OCI-LY7 (cell line): Measurements from ENCODE around the gene DDR1. TPM values are rescaled to one million over a fixed set of nuclear protein-coding genes. Genes with fewer than 3 reads are reported as not detected.
"Not testable (repeated sequence)": the region's sequence is repeated elsewhere in the genome, so short reads cannot be mapped to it uniquely, and the experiment has no call there.

Experiments
- BruUV-seq: library from RNA; stranded (reverse); fragments of 400-500 nt; replicated peaks from 2 replicates; lab custom pipeline; 2021; lab: Mats Ljungman, UMichigan
- CTCF ChIA-PET: fragments of 300-600 bp; sonication (Branson Sonifier 250); formaldehyde crosslinking; loops from one replicate; lab custom pipeline; 2022; ENCODE audit warnings: antibody characterized with exemption; ENCODE audit not compliant: unreplicated experiment; lab: Charles Lee
- POLR2A ChIA-PET: fragments of 300-600 bp; sonication (Branson Sonifier 250); formaldehyde crosslinking; loops from one replicate; lab custom pipeline; 2022; ENCODE audit warnings: antibody characterized with exemption; lab: Charles Lee
- DNase-seq: peaks from one replicate; pipeline ENCODE4 v3.0.0-alpha.2; 2015; ENCODE audit warnings: low spot score
- H2AFZ ChIP-seq: fragments of 200-600 bp; sonication (generic), shearing (Covaris generic); 2 replicates; pipeline ENCODE4 v1.6.1; 2014; ENCODE audit warnings: mild to moderate bottlenecking, antibody characterized with exemption, low read length, moderate library complexity
- H3K27ac ChIP-seq: fragments of 200-600 bp; sonication (generic); 2 replicates; pipeline ENCODE4 v1.5.1; 2014; ENCODE audit warnings: mixed run types, low read depth, mild to moderate bottlenecking, moderate library complexity, low read length, inconsistent platforms; ENCODE audit not compliant: poor library complexity, severe bottlenecking
- H3K36me3 ChIP-seq: fragments of 200-600 bp; sonication (generic); 2 replicates; pipeline ENCODE4 v1.6.1; 2014; ENCODE audit warnings: mild to moderate bottlenecking, antibody characterized with exemption, low read length, moderate library complexity, mixed read lengths; ENCODE audit not compliant: insufficient read depth
- H3K4me1 ChIP-seq: fragments of 200-600 bp; sonication (generic); 2 replicates; pipeline ENCODE4 v1.5.1; 2014; ENCODE audit warnings: mild to moderate bottlenecking, low read length; ENCODE audit not compliant: insufficient read depth, poor library complexity, severe bottlenecking
- H3K4me2 ChIP-seq: fragments of 200-600 bp; sonication (generic); 2 replicates; pipeline ENCODE4 v1.6.1; 2014; ENCODE audit warnings: mild to moderate bottlenecking, low read length
- H3K4me3 ChIP-seq: fragments of 200-600 bp; sonication (generic); 2 replicates; pipeline ENCODE4 v1.5.1; 2014; ENCODE audit warnings: mild to moderate bottlenecking, low read depth, low read length; ENCODE audit not compliant: poor library complexity, severe bottlenecking
- H3K79me2 ChIP-seq: fragments of 200-600 bp; sonication (generic); 2 replicates; pipeline ENCODE4 v1.6.1; 2016; ENCODE audit warnings: low read depth, mild to moderate bottlenecking, low read length, moderate library complexity, mixed read lengths; ENCODE audit not compliant: insufficient read depth
- H3K9me2 ChIP-seq: fragments of 200-600 bp; sonication (generic); 2 replicates; pipeline ENCODE4 v1.6.1; 2016; ENCODE audit warnings: mild to moderate bottlenecking, low read length, mixed read lengths; ENCODE audit not compliant: insufficient read depth
- H3K9me3 ChIP-seq: fragments of 200-600 bp; sonication (generic); 2 replicates; pipeline ENCODE4 v1.6.1; 2014; ENCODE audit warnings: mild to moderate bottlenecking, mixed run types, low read length, mixed read lengths
- H4K20me1 ChIP-seq: fragments of 200-600 bp; sonication (generic); 2 replicates; pipeline ENCODE4 v1.6.1; 2014; ENCODE audit warnings: mild to moderate bottlenecking, antibody characterized with exemption, low read length, moderate library complexity, mixed read lengths; ENCODE audit not compliant: insufficient read depth
- CTCF ChIP-seq: fragments of 200-600 bp; sonication (generic); conservative IDR thresholded peaks from 2 replicates; pipeline ENCODE4 v1.5.1; 2014; ENCODE audit warnings: mild to moderate bottlenecking, antibody characterized with exemption, low read length, moderate library complexity, mixed read lengths
- EZH2phosphoT487 ChIP-seq: fragments of 200-600 bp; sonication (generic); IDR thresholded peaks from 2 replicates; pipeline ENCODE4 v1.6.1; 2018; ENCODE audit warnings: low read depth, borderline replicate concordance, mild to moderate bottlenecking, mixed run types, antibody characterized with exemption, low read length, moderate library complexity, mixed read lengths
- intact Hi-C: fragments of 100-400 bp; cut with micrococcal nuclease; formaldehyde crosslinking; loops from one replicate; pipeline ENCODE4 v1.10.0; 2022; ENCODE audit not compliant: unreplicated experiment
- total RNA-seq, 2 experiments: library from RNA; depleted of rRNA in 1 of 2; stranded (reverse); fragments of >200 nt in 1 of 2; shearing (Covaris generic) in 1 of 2; gene quantifications; 2 replicates each; pipeline ENCODE4 v1.2.3, GENCODE V29; 2014 to 2022

DDR1 gene
- total RNA-seq, 2 experiments from 2014 or later: 14.0 to 30.3 TPM

DNA sequence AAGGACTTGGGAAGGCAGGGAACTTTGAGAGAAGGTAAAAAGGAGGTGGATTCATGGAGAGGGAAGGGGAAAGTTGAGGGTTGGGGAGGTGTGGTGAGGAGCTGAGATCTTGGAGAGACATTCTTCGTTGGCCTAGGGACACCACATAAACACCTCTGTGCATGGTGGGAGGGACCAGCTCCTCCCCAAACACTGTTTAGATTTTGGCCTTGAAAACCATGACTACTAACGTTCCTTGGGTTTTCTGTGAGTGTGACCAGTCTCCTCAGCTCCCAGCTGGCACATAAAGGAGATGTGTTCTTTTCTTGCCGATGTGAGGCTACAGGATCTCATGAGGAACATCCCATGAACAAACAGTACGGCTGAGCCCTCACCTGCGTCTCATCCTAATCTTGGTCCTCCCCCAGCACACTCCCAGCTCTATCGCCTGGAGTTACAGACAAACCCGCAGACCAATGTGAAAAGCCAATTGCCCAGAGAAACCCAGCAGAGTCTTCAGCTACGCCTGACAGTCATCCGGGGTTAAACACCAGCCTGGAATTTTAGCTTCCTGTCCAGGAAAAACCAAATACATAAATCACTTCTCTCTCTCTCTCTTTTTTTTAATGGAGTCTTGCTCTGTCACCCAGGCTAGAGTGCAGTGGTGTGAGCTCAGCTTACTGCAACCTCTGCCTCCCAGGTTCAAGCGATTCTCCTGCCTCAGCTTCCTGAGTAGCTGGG is 22.0 kb upstream of the DDR1 start:
- DNase-seq: no peak
- Histone ChIP-seq H3K4me2 (no peak overlapping the region), H2AFZ (no peak overlapping the region), H3K9me2 (no peaks in the 10 kb centered on the region), H3K4me3 (no peak overlapping the region), H3K9me3 (no peaks in the 10 kb centered on the region), H3K4me1 (no peaks in the 10 kb centered on the region), H3K36me3 (no peaks in the 10 kb centered on the region), H3K79me2 (no peaks in the 10 kb centered on the region), H3K27ac (no peak overlapping the region), H4K20me1 (no peaks in the 10 kb centered on the region)
- intact Hi-C loops: no loop called here
- no TSS peak for BruUV-seq
- TF ChIP-seq CTCF (no peak), EZH2phosphoT487 (no peak)
- CTCF ChIA-PET: no interaction called here
- POLR2A ChIA-PET: no interaction called here

DNA sequence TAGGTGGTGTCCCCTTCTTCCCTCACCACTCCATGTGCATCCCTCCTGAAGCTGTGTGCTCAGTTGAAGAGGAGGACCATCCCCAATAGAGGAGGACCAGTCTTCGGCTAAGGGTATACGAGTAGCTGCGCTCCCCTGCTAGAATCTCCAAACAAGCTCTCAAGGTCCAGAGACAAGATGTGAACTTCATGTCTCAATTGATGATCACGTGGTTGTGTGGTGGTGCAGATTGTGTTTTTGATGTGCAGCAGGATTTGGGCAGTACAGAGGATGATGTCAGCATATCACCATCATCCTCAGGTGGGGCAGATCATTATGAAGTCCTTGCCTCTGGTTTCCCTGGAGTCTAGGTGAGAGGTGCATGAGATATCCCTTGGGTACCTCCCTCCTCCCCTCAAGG is 20.0 kb upstream of the DDR1 start:
- POLR2A ChIA-PET: interaction anchor here (0.6 to 0.7 kb wide), 2 partner anchors 42 to 599 kb away, joined by 3 to 4 read pairs; no protein-coding TSS in a partner anchor
- no peak for TF ChIP-seq CTCF
- TF ChIP-seq EZH2phosphoT487: no peak

DNA sequence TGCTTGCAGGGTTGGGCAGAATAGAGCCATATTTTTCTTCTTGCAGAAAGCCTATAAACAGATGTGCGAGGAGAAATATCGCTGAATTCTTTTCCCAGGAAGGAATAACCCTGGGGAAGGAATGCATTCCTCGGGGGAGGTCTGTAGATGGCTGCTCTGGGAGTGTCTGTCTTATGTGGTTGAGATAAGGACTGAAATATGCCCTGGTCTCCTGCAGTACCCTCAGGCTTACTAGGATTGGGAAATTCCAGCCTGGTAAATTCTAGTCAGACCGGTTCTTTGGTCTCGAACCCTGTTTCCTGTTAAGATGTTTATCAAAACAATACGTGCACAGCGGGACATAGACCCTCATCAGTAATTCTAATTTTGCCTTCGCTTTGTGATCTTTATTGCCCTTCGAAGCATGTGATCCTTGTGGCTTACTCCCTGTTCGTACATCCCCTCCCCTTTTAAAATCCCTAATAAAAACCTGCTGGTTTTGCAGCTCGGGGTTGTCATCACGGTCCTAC is 15.0 kb upstream of the DDR1 start:
- H3K36me3 ChIP-seq, H3K79me2 ChIP-seq, CTCF ChIA-PET, H4K20me1 ChIP-seq, H2AFZ ChIP-seq, H3K27ac ChIP-seq, intact Hi-C loops, H3K4me2 ChIP-seq, POLR2A ChIA-PET, H3K4me1 ChIP-seq, H3K9me2 ChIP-seq, H3K4me3 ChIP-seq, DNase-seq, BruUV-seq: not testable (repeated sequence)
- H3K9me3 ChIP-seq: peaks cover 16% of the 10 kb centered on the region; the same call in 1 of the 2 replicates

More for the DNA sequence above, 20.0 kb upstream of the DDR1 start:
- H3K4me3 ChIP-seq: no peak overlapping the region
- intact Hi-C loops: no loop called here
- no peaks in the 10 kb centered on the region for H3K36me3 ChIP-seq
- DNase-seq: no peak
- H3K79me2 ChIP-seq: no peaks in the 10 kb centered on the region
- H3K4me1 ChIP-seq: no peaks in the 10 kb centered on the region
- CTCF ChIA-PET: no interaction called here
- H3K4me2 ChIP-seq: no peak overlapping the region
- H3K27ac ChIP-seq: no peak overlapping the region
- H2AFZ ChIP-seq: no peak overlapping the region
- BruUV-seq: no TSS peak
- no peaks in the 10 kb centered on the region for H3K9me2 ChIP-seq
- no peaks in the 10 kb centered on the region for H3K9me3 ChIP-seq
- no peaks in the 10 kb centered on the region for H4K20me1 ChIP-seq
